GM19099 (cell line): Measurements from ENCODE around the gene H3-3A.

Source experiments
- POLR2A ChIP-seq: IDR thresholded peaks from 3 replicates; pipeline ENCODE4 v1.6.1; 2011; ENCODE audit warnings: low read depth; ENCODE audit not compliant: insufficient read length; ENCODE audit errors: extremely low read depth

Gene H3-3A

DNA sequence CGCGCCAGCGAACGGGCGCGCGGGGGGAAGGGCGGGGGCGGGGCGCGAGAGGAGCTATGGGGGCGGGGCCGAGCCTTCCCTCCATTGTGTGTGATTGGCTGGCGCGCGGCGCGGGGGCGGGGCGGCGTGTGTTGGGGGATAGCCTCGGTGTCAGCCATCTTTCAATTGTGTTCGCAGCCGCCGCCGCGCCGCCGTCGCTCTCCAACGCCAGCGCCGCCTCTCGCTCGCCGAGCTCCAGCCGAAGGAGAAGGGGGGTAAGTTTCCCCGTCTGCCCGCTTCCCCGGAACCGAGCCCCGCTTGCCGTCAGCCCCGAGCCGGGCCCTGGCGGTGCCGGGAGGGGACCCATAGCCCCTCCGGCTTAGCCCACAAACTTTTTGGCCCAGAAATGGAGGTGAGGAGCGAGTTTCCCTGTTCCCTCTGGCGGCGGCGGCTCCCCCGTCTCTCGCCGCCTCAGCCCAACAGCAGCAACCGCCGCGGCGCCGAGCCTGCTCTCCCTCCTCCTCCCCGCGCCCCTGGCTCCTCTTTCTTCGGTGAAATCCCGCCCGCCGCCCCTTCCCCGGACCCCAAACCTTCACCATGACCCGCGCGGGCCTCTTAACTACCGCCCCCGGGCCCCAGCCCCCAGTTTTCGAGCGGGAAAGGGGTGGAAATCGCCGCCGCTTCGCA lies at the start of gene H3-3A:
Gene H3-3A (plus strand): TSS at position 159 of the 666 bp plus-strand sequence. CDS start 1,636 bp downstream, outside the sequence.
- TF ChIP-seq POLR2A: peak; percentile 97

- TF ChIP-seq POLR2A: no peak
These were observed 45.4 kb upstream of the H3-3A start for GRCh38 chr1:226017070-226017469.

DNA sequence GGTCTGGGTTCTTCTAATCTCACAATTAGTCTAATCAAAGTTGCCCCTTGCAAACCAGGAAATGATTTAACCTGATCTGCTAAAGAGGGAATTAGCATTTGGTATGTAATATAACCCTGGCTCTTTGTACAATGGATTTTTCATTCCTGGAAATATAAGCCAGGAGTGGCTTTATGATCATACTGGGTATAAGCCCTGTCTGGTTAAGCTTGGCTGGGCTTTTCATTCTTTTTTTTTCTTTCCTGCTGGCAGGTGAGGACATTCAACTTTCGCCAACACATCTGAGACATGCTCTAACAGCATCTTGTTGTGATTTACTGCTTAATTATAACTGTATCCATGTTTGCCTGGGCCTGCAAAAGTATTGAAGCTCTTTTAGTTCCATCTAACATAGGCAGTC lies 42.9 kb upstream of the H3-3A start:
- TF ChIP-seq POLR2A: no peak

DNA sequence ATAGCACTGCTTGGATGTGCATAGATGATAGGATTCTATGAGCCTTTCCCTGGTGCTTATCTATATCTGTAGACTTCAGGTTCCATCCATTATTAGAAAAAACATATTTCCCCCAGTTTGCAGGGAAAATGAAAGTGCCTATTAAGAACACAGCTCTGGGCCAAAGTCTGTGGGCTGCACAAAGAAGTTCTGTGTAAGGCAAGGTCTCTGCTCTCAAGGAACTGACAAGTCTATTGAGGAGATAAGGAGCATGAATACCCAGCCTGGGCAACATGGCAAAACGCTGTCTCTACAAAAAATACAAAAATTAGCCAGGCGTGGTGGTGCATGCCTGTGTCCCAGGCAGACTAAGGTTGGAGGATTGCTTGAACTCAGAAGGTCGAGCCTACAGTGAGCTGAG lies 41.1 kb upstream of the H3-3A start:
- TF ChIP-seq POLR2A: no peak

GRCh38 chr1:226021801-226022200 lies 40.7 kb upstream of the H3-3A start:
- no peak for TF ChIP-seq POLR2A

DNA sequence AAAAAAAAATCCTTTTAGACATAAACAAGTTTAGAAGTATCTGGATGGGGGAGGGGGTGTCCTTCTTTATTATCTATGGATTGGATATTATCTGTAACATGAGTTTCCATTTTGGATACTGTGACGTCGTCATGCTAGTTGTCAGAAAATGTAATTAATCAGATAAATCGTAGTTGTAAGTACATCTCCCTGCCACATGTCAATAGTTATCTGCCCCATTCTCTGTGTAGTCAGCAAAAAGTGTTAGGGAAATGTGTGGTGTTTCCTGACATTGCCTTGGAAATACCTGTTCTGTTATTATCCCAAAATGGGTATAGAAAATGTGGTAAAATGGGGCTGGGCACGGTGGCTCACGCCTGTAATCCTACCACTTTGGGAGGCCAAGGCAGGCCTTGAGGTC lies 38.8 kb upstream of the H3-3A start:
- no peak for TF ChIP-seq POLR2A

DNA sequence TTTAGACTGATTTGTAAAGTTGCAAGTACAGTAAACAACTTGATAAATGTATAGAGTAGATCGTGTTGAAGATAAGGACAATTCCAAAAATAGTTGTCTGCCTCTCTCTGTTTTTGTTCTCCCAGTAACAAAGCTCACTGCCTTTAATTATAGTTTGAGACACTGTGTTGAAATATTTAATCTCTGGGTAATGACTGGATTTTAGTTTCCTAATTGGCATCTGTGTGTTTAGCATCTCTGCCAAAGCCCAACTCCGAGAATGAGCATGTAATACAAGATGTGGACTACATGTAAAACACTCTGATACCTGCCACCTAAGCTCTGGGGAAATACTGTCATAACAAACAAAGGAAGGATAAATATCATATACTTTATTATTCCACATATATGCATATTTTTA lies 35.7 kb upstream of the H3-3A start:
- no peak for TF ChIP-seq POLR2A

- no peak for TF ChIP-seq POLR2A
These were observed 34.8 kb upstream of the H3-3A start for GRCh38 chr1:226027538-226028217.

- no peak for TF ChIP-seq POLR2A
These were observed 33.4 kb upstream of the H3-3A start for GRCh38 chr1:226029093-226029496.

DNA sequence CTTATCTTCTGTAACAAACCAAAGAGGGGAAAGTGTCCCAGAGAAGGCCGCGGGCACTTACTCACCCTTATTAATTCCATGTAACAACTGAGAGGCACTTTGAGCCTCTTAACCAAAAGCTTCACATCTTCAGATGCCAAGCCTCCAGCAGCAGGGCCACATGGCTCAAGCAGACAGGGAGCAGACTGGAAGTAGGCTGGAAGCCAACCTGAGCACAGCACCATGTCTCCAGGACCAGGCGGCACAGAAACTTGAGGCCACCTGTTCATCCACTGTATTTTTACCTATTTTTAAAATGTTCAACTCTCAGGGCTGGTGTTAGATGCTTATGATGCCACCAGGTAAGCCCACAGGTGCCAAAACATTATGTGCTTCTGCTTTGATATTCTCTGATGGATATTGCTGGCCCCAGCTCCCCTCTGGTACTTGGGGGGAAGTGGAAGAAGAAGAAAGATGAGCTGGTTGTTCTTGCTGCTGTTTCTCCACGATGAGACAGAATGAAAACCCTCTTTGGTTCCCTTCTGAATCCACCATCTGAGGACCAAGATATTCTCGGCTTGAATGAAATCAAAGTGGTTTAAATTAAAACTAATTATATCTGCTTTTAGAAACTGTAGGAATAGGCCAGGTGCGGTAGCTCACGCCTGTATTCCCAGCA lies 32.8 kb upstream of the H3-3A start:
- no peak for TF ChIP-seq POLR2A

GRCh38 chr1:226033582-226033981 lies 28.9 kb upstream of the H3-3A start:
- TF ChIP-seq POLR2A: no peak

DNA sequence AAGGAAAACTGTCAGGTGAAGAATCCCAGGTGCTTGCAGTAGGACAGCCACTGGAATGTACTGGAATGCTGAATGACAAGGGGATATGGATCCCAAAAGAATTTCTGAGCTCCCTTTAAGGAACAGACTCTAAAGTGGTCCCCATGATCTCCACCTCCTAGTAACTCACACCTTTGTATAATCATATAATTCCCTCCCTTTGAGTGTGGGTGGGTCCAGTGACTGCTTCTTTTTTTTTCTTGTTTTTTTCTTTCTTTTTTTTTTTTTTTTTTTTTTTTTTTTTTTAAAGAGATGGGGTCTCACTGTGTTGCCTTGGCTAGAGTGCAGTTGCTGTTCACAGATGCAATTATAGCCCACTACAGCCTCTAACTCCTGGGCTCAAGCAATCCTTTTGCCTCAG lies 28.5 kb upstream of the H3-3A start:
- no peak for TF ChIP-seq POLR2A

GRCh38 chr1:226034482-226034881 lies 28.0 kb upstream of the H3-3A start:
- no peak for TF ChIP-seq POLR2A

DNA sequence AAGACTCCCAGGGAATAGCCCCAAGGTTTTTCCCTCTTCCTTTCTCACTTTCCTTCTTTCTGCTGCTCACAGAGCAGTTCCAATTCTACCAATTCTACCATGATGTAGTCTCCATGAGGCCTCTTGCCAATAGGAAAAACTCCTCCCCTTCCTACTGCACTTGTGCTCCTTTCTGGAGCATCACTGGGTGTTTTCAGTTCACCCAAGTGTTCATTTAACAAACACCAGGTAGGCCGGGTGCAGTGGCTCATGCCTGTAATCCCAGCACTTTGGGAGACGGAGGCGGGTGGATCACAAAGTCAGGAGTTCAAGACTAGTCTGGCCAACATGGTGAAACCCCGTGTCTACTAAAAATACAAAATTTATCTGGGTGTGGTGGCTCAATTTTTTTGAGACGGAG lies 26.6 kb upstream of the H3-3A start:
- no peak for TF ChIP-seq POLR2A

- no peak for TF ChIP-seq POLR2A
These were observed 23.9 kb upstream of the H3-3A start for GRCh38 chr1:226038661-226039060.

DNA sequence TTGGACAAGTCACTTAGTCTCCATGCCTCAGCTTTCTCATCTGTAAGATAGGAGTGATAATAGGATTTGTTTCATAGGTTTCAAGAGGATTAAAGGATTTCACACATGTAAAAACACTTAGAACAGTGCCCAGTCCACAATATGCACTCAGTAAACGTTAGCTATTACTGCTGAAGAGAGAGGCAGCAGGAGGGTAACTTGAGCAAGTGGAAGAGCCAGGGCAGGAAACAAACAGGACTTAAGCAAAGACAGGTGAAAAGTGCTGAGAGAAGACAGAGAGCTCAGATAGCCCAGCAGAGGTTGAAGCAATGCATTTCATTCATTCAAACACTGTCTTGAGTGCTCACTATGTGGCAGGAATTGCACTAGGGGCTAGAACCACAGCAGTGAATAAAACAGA lies 21.1 kb upstream of the H3-3A start:
- no peak for TF ChIP-seq POLR2A

- TF ChIP-seq POLR2A: no peak
These were observed 17.9 kb upstream of the H3-3A start for GRCh38 chr1:226044514-226045101.

DNA sequence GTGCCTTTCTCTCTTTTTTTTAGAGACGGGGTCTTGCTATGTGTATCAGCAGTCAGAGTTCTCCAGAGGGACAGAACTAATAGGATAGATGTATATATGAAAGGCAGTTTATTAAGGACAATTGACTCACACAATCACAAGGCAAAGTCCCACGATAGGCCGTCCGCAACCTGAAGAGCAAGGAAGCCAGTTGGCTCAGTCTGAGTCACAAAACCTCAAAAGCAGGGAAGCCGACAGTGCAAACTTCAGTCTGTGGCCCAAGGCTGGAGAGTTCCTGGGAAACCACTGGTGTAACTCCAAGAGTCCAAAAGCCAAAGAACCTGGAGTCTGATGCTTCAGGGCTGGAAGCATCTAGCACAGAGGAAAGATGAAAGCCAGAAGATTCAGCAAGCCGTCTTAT lies 16.3 kb upstream of the H3-3A start:
- no peak for TF ChIP-seq POLR2A
